Measurements from ENCODE around the gene ARHGAP30. TPM values are rescaled to one million over a fixed set of nuclear protein-coding genes. Genes with fewer than 3 reads are reported as not detected.

ARHGAP30 gene
- polyA plus RNA-seq, 1 experiment = not detected

DNA sequence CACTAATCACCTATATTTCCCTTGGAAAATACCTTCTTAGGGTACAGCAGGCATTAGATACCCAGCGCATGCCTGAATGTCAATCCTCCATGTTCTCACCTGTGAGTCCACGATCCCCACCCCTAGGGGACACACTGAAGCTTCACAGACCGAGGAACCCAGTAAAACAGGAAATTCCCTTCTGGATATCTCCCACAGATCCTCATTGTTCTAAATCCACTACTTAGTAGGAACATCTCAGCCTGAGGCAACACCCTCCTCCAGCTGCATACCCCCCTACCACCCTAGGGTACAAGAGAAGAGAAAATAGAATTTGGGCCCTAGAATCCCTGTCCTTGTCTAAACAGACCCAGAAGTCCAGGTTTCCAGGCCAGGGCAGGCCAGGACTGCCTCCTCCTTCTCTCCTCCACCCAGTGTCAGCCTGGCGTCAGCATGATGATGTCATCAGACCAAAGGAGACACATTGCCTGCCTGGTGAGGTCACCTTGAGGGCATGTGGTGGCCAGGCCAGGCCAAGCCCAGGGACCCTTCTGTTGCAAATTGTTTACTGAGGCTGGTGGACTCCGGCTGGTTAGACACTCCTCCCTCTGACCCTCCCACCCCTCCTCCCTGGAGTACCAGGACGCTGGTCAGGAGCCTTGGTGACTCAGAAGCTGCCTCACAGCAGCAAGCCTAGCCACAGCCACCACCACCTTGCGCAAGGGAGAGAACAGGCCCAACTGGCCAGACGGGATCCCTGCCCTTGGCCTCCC lies 13.5 kb upstream of the ARHGAP30 start:
- Histone ChIP-seq H3K9me3 (ENCODE audit: control insufficient read depth, insufficient read depth, low read length) (no peaks in the 10 kb centered on the region; the same call in 1 of the 2 replicates), H3K4me3 (ENCODE audit: low read depth, low read length) (no peak overlapping the region), H3K27ac (ENCODE audit: low read depth, low read length) (peak overlapping the region; percentile 70), H3K27me3 (ENCODE audit: control insufficient read depth, insufficient read depth, low read length) (no peaks in the 10 kb centered on the region)
- ChIA-PET CTCF (interaction anchor here (0.6 to 3.6 kb wide), 3 partner anchors 38 to 93 kb away, joined by 3 to 13 read pairs (median 12); no protein-coding TSS in a partner anchor), POLR2A (interaction anchor here (1.5 kb wide), 1 partner anchor 38 kb away, joined by 5 read pairs; the partner anchor contains the start of gene USF1)
- TF ChIP-seq, protein P1, sequence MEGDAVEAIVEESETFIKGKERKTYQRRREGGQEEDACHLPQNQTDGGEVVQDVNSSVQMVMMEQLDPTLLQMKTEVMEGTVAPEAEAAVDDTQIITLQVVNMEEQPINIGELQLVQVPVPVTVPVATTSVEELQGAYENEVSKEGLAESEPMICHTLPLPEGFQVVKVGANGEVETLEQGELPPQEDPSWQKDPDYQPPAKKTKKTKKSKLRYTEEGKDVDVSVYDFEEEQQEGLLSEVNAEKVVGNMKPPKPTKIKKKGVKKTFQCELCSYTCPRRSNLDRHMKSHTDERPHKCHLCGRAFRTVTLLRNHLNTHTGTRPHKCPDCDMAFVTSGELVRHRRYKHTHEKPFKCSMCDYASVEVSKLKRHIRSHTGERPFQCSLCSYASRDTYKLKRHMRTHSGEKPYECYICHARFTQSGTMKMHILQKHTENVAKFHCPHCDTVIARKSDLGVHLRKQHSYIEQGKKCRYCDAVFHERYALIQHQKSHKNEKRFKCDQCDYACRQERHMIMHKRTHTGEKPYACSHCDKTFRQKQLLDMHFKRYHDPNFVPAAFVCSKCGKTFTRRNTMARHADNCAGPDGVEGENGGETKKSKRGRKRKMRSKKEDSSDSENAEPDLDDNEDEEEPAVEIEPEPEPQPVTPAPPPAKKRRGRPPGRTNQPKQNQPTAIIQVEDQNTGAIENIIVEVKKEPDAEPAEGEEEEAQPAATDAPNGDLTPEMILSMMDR (IDR thresholded peaks at IDR 0.05; ENCODE audit: low read depth, low read length) = no peak
- DNase-seq (ENCODE audit: low read depth, low spot score) = peak; percentile 51

GRCh38 chr1:161082483-161082882 lies 12.8 kb upstream of the ARHGAP30 start:
- ChIA-PET CTCF (no interaction called here), POLR2A (interaction anchor here (1.5 kb wide), 1 partner anchor 37 kb away, joined by 5 read pairs; the partner anchor contains the start of gene USF1)
- H3K9me3 ChIP-seq (ENCODE audit: control insufficient read depth, insufficient read depth, low read length) = no peaks in the 10 kb centered on the region; the same call in 1 of the 2 replicates
- H3K27me3 ChIP-seq (ENCODE audit: control insufficient read depth, insufficient read depth, low read length) = no peaks in the 10 kb centered on the region
- TF ChIP-seq, protein P1 (IDR thresholded peaks at IDR 0.05; ENCODE audit: low read depth, low read length) = no peak
- no peak overlapping the region for H3K27ac ChIP-seq (ENCODE audit: low read depth, low read length)
- no peak overlapping the region for H3K4me3 ChIP-seq (ENCODE audit: low read depth, low read length)
- DNase-seq (ENCODE audit: low read depth, low spot score) = no peak

- H3K9me3 ChIP-seq (ENCODE audit: control insufficient read depth, insufficient read depth, low read length) = no peaks in the 10 kb centered on the region; the same call in 1 of the 2 replicates
- H3K27me3 ChIP-seq (ENCODE audit: control insufficient read depth, insufficient read depth, low read length) = no peaks in the 10 kb centered on the region
- H3K4me3 ChIP-seq (ENCODE audit: low read depth, low read length) = no peak overlapping the region
- ChIA-PET POLR2A (no interaction called here), CTCF (interaction anchor here (1.3 kb wide), 1 partner anchor 16 kb away, joined by 4 read pairs; the partner anchor contains the start of gene KLHDC9)
- TF ChIP-seq, protein P1 (IDR thresholded peaks at IDR 0.05; ENCODE audit: low read depth, low read length) = no peak
- H3K27ac ChIP-seq (ENCODE audit: low read depth, low read length) = no peak overlapping the region
- DNase-seq (ENCODE audit: low read depth, low spot score) = no peak
These were observed 11.8 kb upstream of the ARHGAP30 start for GRCh38 chr1:161081519-161081918.

- no peaks in the 10 kb centered on the region for H3K27me3 ChIP-seq (ENCODE audit: control insufficient read depth, insufficient read depth, low read length)
- H3K27ac ChIP-seq (ENCODE audit: low read depth, low read length) = no peak overlapping the region
- POLR2A ChIA-PET = no interaction called here
- H3K4me3 ChIP-seq (ENCODE audit: low read depth, low read length) = no peak overlapping the region
- TF ChIP-seq, protein P1 (IDR thresholded peaks at IDR 0.05; ENCODE audit: low read depth, low read length) = no peak
- no peak for DNase-seq (ENCODE audit: low read depth, low spot score)
- H3K9me3 ChIP-seq (ENCODE audit: control insufficient read depth, insufficient read depth, low read length) = no peaks in the 10 kb centered on the region; the same call in 1 of the 2 replicates
- CTCF ChIA-PET = interaction anchor here (0.6 to 1.3 kb wide), 2 partner anchors 17 to 81 kb away, joined by 3 to 4 read pairs; partner anchors contain the start of gene KLHDC9
These were observed 11.0 kb upstream of the ARHGAP30 start for GRCh38 chr1:161080441-161081405.
